HG03280 (cell line): ENCODE results near the gene RPRD1A.
"Not testable (repeated sequence)": the region's sequence is repeated elsewhere in the genome, so short reads cannot be mapped to it uniquely, and the experiment has no call there.

Experiments
- ATAC-seq: cut with Tn5 transposase; IDR thresholded peaks from one replicate; pipeline ENCODE4 v1.9.1; 2021; ENCODE audit warnings: mild to moderate bottlenecking, moderate library complexity; ENCODE audit not compliant: unreplicated experiment

The RPRD1A gene

GRCh38 chr18:36031903-36032302 lies 35.5 kb downstream of the RPRD1A start:
- no peak for ATAC-seq

- no peak for ATAC-seq
These were observed 36.0 kb downstream of the RPRD1A start for GRCh38 chr18:36031407-36031806.

- ATAC-seq = no peak
These were observed 38.5 kb downstream of the RPRD1A start for GRCh38 chr18:36028859-36029258.

- no peak for ATAC-seq
These were observed 42.3 kb downstream of the RPRD1A start for GRCh38 chr18:36025025-36025424.

GRCh38 chr18:36024241-36024640 lies 43.1 kb downstream of the RPRD1A start:
- ATAC-seq = not testable (repeated sequence)

GRCh38 chr18:36023336-36023735 lies 44.0 kb downstream of the RPRD1A start:
- no peak for ATAC-seq

- ATAC-seq = no peak
These were observed 47.1 kb downstream of the RPRD1A start for GRCh38 chr18:36020174-36020711.

GRCh38 chr18:36017232-36017631 lies 50.1 kb downstream of the RPRD1A start:
- no peak for ATAC-seq

GRCh38 chr18:36015629-36016028 lies 51.7 kb downstream of the RPRD1A start:
- peak; percentile 89 for ATAC-seq

- ATAC-seq = no peak
These were observed 54.5 kb downstream of the RPRD1A start for GRCh38 chr18:36012891-36013290.

GRCh38 chr18:36009214-36009613 lies 58.1 kb downstream of the RPRD1A start:
- ATAC-seq = no peak

GRCh38 chr18:36006997-36007396 lies 60.4 kb downstream of the RPRD1A start:
- no peak for ATAC-seq

GRCh38 chr18:35999925-36000324 lies 67.4 kb downstream of the RPRD1A start:
- ATAC-seq = no peak

- no peak for ATAC-seq
These were observed 68.4 kb downstream of the RPRD1A start for GRCh38 chr18:35998967-35999366.

GRCh38 chr18:35993013-35993412 lies 74.3 kb downstream of the RPRD1A start:
- no peak for ATAC-seq

- ATAC-seq = no peak
These were observed 75.7 kb downstream of the RPRD1A start for GRCh38 chr18:35991696-35992095.

- ATAC-seq = no peak
These were observed 83.5 kb downstream of the RPRD1A start for GRCh38 chr18:35983818-35984217.

GRCh38 chr18:35983147-35983546 lies 84.2 kb downstream of the RPRD1A start:
- no peak for ATAC-seq

GRCh38 chr18:35982409-35983114 lies 84.8 kb downstream of the RPRD1A start:
- ATAC-seq = no peak

- no peak for ATAC-seq
These were observed 88.2 kb downstream of the RPRD1A start for GRCh38 chr18:35979112-35979511.

GRCh38 chr18:35974181-35974580 lies 93.2 kb downstream of the RPRD1A start:
- ATAC-seq = no peak

- no peak for ATAC-seq
These were observed 93.7 kb downstream of the RPRD1A start for GRCh38 chr18:35973650-35974049.
